ENCODE data around the gene STON1.
"Not testable (repeated sequence)": the region's sequence is repeated elsewhere in the genome, so short reads cannot be mapped to it uniquely, and the experiment has no call there.

DNA sequence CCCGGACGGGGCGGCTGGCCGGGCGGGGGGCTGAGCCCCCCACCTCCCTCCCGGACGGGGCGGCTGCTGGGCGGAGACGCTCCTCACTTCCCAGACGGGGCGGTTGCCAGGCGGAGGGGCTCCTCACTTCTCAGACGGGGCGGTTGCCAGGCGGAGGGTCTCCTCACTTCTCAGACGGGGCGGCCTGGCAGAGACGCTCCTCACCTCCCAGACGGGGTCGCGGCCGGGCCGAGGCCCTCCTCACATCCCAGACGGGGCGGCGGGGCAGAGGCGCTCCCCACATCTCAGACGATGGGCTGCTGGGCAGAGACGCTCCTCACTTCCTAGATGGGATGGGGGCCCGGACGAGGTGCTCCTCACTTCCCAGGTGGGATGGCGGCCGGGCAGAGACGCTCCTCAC lies 84.6 kb downstream of the STON1 start:
- TF ChIP-seq, protein P1, sequence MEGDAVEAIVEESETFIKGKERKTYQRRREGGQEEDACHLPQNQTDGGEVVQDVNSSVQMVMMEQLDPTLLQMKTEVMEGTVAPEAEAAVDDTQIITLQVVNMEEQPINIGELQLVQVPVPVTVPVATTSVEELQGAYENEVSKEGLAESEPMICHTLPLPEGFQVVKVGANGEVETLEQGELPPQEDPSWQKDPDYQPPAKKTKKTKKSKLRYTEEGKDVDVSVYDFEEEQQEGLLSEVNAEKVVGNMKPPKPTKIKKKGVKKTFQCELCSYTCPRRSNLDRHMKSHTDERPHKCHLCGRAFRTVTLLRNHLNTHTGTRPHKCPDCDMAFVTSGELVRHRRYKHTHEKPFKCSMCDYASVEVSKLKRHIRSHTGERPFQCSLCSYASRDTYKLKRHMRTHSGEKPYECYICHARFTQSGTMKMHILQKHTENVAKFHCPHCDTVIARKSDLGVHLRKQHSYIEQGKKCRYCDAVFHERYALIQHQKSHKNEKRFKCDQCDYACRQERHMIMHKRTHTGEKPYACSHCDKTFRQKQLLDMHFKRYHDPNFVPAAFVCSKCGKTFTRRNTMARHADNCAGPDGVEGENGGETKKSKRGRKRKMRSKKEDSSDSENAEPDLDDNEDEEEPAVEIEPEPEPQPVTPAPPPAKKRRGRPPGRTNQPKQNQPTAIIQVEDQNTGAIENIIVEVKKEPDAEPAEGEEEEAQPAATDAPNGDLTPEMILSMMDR (IDR thresholded peaks at IDR 0.05; ENCODE audit: extremely low read depth in 1 of 2, insufficient read depth in 1 of 2, low read depth in 1 of 2, low read length in 2 of 2) = not testable (repeated sequence)
- TF ChIP-seq EZH2 (IDR thresholded peaks at IDR 0.05; ENCODE audit: borderline replicate concordance, low read depth, low read length, severe bottlenecking); POLR2AphosphoS5 (IDR thresholded peaks at IDR 0.05; ENCODE audit: insufficient read depth, low read depth, low read length); POLR2A (IDR thresholded peaks at IDR 0.05; ENCODE audit: low read depth, low read length); MYC (IDR thresholded peaks at IDR 0.05; ENCODE audit: low read depth, low read length); GATA2 (IDR thresholded peaks at IDR 0.05; ENCODE audit: insufficient read depth, insufficient read length, low read depth, low read length); JUN (IDR thresholded peaks at IDR 0.05; ENCODE audit: borderline replicate concordance, insufficient read depth, insufficient read length, low read depth); FOS (IDR thresholded peaks at IDR 0.05; ENCODE audit: borderline replicate concordance, insufficient read depth, low read length): not testable (repeated sequence)
- TF ChIP-seq, protein P2, sequence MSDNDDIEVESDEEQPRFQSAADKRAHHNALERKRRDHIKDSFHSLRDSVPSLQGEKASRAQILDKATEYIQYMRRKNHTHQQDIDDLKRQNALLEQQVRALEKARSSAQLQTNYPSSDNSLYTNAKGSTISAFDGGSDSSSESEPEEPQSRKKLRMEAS (IDR thresholded peaks at IDR 0.05; ENCODE audit: insufficient read depth, insufficient read length) = not testable (repeated sequence)

All from endothelial cell of umbilical vein (primary cell).